Suppressor macrophage treated with lipopolysaccharide for 4 hours (primary cell): ENCODE results near the gene NMNAT2.
"Not testable (repeated sequence)": the region's sequence is repeated elsewhere in the genome, so short reads cannot be mapped to it uniquely, and the experiment has no call there.

Experiments
- DNase-seq: peaks from one replicate; pipeline ENCODE4 v3.0.0-alpha.2; 2020

The NMNAT2 gene

DNA sequence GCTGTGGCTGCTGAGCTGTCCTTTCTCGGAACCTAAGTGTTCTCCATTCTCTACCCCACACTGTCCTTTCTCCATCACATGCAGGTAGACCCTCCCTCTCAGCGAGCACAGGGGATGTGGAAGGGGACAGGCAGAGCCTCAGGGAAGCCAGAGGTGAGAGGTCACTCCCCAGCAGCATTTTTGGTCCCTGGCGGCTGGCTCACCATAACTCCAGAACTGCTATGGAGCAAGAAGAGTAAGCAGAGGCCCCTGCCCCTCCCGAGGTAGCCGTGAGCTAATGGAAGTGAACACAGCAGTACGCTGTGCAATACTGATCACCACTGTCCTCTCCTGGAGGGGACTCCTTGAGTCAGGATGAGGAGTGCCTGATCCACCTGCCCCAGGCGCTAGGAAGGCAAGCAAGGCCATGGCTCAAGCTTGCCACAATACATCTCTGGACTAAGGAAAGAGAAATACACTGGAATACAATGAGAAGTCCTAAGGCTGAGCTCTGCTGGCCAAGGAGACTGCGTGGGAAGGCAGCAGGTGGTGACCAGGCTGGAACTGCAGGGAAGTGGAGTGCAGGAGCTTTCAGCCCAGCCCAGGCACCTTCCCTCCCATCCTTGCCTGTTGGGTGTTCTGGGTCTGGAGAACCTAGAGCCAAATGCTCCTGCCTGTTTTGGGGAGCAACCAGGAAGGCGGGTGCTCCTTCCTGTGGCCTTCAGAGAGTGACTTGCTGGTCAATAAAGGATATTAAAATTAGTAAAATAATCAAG, 135.9 kb downstream of the NMNAT2 start:
- DNase-seq: no peak

- peak; percentile 87 for DNase-seq
Measured at GRCh38 chr1:183281553-183282091, 136.6 kb downstream of the NMNAT2 start.

DNA sequence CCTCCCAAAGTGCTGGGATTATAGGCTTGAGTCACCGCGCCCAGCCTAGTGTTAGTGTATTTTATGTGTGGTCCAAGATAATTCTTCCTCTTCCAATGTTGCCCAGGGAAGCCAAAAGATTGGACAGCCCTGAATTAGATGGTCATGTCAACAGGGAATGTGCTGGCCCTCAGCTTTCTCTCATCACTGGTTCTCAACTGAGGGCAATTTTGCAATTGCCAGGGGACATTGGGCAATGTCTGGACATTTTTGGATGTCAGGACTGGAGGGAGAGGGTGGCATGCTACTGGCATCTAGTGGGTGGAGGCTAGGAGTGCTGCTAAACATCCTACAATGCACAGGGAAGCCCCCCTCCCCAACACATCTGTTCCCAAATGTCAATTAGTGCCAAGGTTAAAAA, 137.1 kb downstream of the NMNAT2 start:
- DNase-seq: peak; percentile 73

GRCh38 chr1:183279835-183280234, 138.3 kb downstream of the NMNAT2 start:
- DNase-seq: peak; percentile 91

- DNase-seq: peak; percentile 48
Measured at GRCh38 chr1:183278739-183279591, 139.2 kb downstream of the NMNAT2 start.

DNA sequence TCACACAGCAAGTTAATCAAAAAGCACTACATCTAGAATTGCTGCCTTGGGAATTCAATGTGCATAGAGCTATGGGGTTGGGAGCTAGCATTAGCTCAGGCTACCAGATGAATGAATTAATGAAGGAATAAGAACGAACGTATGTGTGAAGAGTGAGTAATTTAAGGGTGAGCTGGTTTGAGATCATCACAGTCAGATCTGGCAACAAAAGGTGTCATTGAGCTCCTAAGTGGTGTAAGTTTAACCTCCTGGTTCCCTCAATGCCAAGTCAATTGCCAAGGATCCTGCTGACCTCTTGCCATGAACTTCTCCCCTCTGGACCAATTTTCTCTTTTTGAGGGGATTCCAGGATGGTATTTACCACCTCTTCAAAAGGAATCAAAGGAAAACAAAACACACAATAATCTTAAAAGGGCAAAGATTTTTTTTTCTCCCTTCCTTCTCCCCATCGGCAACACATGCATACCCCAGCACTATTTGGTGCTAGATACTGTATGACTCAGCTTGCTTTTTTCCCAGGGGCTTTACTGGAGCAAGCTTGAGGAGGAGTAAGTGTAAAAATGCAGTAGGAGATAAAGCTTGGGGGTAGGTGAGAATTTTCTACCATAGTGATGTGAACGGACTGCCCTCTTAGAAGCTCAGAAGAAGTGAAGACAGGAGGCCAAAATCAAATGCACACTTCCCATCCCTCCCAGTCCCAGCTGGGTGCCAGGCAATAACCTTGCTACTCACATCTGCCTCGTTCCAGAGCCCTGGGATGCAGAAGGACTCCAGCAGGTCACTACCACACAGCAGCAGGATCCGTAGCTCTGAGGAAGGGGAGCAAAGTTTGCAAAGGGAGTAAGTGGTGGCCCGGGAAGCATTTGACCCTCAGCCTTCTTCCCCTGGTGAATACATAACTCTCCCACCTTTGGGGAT, 140.1 kb downstream of the NMNAT2 start:
- DNase-seq: no peak

DNA sequence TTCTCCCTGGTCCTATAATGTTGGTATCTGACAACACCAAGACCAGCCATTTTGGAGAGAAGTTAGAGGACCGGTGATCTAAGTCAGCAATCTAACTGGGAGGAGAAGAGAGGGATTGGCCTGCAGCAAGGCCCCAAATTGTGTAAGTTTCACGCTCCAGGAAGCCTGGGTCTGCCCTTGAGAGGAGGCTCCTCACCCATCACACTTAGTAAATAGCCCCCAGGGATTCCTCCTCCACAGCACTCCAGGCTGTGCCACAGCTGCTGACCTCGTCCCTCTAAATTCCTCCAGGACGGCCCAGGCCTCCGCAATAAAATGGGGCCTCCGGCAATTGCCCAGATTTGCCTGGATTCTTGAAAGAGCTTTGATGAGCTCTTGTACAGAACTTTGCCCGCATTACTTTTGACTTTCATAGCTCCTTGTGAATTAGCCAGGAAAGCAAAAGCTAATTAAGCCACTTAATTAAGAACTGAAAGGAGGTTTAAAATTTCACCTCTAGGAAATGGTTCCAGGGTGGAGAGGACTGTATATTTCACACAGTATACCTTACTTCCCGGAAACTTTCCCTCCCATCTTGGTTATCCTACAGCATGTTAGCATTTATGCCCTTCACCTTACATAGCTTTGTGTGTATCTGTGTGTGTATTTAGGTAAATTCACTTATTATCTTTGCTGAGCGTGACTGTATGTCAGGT, 141.6 kb downstream of the NMNAT2 start:
- DNase-seq: no peak

GRCh38 chr1:183275322-183275721, 142.9 kb downstream of the NMNAT2 start:
- DNase-seq: no peak

GRCh38 chr1:183274836-183275235, 143.3 kb downstream of the NMNAT2 start:
- DNase-seq: no peak

DNA sequence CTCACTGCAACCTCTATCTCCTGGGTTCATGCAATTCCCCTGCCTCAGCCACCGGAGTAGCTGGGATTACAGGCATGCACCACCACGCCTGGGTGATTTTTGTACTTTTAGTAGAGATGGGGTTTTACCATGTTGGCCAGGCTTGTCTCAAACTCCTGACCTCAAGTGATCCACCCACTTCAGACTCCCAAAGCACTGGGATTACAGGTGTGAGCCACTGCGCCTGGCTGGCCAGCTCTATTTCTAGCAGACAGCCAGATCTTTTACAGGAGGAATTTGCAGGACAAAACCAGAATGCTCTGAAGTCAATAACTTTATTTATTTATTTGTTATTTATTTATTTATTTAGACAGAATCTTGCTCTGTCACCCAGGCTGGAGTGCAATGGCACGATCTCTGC, 144.2 kb downstream of the NMNAT2 start:
- not testable (repeated sequence) for DNase-seq

- DNase-seq: no peak
Measured at GRCh38 chr1:183273300-183273699, 144.9 kb downstream of the NMNAT2 start.

DNA sequence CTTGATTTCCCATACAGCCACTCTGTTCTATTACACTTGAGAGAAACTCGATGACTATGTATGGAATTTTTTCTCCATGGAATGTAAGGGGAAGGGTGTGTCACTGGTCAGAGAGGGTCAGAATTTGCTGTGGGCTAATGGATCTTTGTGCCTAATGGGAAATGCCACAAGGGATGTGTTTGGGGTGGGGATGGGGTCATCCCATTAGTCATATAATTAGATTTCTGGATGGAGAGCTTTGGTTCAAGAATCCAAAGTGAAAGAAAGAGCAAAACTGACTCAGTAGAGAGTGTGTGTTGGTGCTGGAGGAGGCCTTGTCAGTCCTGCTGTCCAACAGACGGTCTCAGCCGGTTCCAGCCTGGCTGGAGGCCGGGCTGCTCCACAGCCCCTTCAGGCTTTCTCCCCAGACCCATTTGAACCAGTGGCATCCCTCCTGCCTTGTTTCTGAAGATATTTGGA, 145.8 kb downstream of the NMNAT2 start:
- peak; percentile 6 for DNase-seq

- no peak for DNase-seq
Measured at GRCh38 chr1:183270541-183271141, 147.5 kb downstream of the NMNAT2 start.

DNA sequence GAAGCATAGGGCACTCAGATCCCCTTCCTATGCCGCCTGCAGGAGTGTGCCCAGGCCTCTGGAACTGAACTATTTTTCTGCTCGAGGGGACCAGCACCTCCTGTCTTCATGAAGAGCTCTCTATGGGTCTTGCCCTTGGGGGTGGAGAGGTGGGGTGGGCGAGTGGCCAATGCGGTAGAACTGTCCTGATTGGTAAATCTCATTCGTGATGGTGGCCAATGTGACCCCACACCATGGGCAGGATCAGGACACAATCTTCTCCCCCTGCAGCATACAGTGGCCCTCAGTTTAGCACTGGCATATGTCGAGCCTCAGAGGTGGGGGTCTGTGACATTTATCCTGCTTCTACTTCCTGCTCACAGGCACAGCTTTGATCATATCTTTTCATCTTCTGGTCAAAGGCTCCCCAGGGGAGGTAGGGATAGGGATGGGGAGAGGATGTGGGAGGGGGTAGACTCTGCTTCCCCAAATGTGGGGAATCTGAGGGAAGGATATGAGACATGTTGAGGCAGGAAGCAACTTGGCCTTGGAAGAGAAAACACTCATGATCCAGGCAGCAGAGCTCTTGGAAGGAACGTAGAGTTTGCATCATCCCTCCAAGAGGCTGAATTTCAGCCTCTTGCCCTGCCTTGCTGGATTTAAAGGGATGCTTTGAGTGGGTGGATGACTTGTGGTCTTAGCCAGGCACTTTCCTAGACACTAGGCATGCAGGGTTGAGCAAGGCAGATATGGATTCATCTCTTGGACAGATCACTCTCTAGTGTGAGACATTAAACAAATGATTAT, 150.3 kb downstream of the NMNAT2 start:
- peak; percentile 39 for DNase-seq

- no peak for DNase-seq
Measured at GRCh38 chr1:183263886-183264602, 154.1 kb downstream of the NMNAT2 start.

GRCh38 chr1:183262628-183263200, 155.5 kb downstream of the NMNAT2 start:
- no peak for DNase-seq

- no peak for DNase-seq
Measured at GRCh38 chr1:183259924-183260323, 158.3 kb downstream of the NMNAT2 start.

- no peak for DNase-seq
Measured at GRCh38 chr1:183255073-183255472, 163.1 kb downstream of the NMNAT2 start.

DNA sequence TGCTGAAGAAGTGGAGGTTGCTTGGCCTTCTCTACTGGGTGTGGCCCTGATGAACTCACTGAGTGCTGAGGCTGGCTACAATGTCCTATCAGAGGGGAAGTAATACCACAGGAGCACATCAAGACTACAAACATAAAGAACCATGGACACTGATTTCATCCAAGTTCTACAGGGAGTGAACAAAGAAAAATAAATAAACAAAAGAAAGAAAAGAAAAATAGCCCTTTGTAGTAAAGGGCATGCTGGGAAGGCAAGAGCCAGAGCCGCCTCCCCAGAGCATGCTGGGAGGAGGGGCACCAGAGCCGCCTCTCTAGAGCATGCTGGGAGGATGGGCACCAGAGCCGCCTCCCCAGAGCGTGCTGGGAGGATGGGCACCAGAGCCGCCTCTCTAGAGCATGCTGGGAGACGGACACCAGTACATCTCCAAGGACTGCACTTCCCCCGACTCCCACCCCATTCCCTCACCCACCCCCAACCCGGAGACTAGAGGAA, 166.2 kb downstream of the NMNAT2 start:
- DNase-seq: no peak
